NCI-H2081 (cell line): Measurements from ENCODE around the gene TMEM19.

ENCODE experiments used
- DNase-seq, 2 experiments: peaks; one replicate each; lab custom pipeline; 2025; lab: John Stamatoyannopoulos, UW

The TMEM19 gene

DNA sequence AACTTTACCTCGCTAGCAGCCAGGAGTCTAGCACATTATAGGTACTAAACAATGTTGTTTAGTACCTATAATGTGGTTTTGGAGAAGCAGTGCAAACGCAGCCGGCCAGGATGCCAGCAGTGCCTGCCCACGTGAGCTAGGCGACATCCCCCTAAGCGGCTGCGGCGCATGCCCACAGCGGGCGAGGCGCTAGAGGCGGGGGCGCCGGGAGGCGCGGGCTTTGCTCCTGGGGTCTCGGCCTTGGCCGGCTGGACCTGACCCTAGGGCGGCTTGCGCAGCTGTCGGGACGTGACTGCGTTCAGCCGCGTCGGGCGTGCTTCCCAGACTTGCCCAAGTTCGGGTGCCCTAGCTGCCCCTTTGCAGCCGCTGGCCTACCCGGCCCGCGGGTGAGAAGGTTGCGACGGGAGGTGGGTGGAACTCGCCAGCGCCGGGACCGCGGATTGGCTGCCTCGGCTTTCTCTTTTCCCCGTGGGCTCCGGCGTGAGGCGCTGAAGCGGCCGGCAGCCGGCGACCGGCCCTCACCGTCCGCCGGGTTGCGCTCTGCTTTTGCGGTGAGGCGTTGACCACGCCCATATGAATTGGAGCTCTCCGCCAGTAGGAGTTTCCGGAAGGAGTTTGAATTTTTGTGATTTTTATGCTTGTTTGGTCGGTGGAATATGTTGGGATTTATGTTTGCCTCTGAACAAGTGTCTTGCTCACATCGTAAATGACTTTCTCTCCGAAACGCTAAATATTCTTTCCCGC is at the start of gene TMEM19:
Gene TMEM19, plus strand, starts transcription at position 169 of the 744 bp plus-strand sequence. CDS start 599 bp downstream, outside the sequence.
- DNase-seq = peak; percentile 87 to 91

DNA sequence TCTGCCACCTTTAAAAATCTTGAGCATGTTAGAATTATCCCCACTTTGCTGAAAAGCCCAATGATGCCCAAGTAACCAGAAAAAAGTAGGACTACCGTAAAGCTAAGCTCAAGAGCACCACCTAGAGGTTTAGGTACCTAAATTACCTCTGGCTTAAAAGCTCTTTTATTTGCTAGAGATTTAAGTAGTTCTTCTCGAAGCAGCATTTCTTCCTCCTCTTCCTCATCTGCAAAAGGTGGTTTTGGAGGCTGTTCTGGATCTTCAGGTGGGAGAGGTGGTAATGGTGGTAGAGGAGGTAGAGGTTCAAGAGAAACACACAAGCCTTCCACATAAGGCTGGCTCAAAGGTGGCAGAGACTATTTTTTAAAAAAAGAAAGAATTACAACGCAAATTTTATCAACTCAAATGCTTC is 49.2 kb upstream of the TMEM19 start:
- peak; percentile 70 to 77 for DNase-seq

- no peak for DNase-seq
These were observed 47.4 kb upstream of the TMEM19 start for GRCh38 chr12:71638499-71638898.

- DNase-seq = no peak
These were observed 46.5 kb upstream of the TMEM19 start for GRCh38 chr12:71639341-71639760.

GRCh38 chr12:71640316-71640715 is 45.6 kb upstream of the TMEM19 start:
- DNase-seq = no peak

GRCh38 chr12:71641390-71641789 is 44.5 kb upstream of the TMEM19 start:
- DNase-seq = no peak

GRCh38 chr12:71642264-71642663 is 43.6 kb upstream of the TMEM19 start:
- DNase-seq = no peak

DNA sequence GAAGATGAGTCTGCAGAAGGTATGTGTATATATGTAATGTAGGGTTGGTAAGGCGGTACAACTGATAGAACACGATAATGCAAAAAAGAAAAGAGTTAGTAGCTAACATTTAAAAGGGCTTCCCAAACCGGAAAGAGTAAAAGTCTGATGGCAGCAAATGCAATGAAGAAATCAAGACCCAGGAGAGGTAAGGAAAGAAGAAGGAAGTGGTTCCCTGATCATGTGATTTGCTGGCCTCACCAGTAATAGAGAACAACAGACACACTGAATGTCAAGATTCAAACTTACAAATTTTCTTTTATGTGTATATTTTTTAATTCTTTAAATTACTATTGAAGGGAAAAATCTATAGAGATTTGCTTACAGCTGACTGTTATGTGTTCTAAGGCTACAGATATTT is 40.6 kb upstream of the TMEM19 start:
- no peak for DNase-seq

- no peak for DNase-seq
These were observed 39.4 kb upstream of the TMEM19 start for GRCh38 chr12:71646512-71646911.

GRCh38 chr12:71648537-71648936 is 37.3 kb upstream of the TMEM19 start:
- DNase-seq = no peak

DNA sequence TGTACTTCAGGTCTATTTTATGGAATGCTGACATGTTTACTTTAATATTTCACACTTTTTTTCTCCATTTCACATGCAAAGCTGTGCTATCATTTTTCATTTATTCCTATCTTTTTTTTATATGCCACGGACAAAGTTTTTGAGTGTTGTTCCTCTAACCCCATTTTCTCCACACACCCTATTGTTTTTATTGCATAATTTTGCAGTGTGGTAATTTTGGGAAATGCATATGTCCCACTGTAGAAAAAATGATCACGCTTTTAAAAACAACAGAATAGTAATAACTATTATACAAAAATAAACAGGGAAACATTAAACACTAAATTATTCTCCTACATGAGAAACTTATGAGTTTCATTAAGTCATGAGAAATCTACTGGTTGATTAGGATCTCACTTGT is 36.5 kb upstream of the TMEM19 start:
- no peak for DNase-seq

DNA sequence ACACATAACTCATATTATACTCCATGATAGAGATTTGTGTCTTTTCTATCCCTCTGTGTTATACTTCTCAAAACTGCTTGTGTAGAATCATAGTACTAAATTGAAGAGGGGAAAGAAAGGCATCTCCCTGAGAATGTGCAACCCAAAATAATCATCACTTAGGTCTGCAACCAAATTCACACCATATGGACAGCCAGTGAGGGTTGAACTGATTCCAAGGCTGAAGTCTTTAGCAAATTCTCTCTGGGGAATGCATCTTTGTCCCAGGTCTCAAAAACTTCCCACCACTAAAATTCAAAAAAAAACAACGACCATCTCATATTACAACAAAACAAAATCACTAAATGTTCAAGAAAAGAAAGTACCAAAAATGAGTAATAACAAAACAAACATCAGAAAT is 33.2 kb upstream of the TMEM19 start:
- DNase-seq = no peak

GRCh38 chr12:71653137-71653536 is 32.7 kb upstream of the TMEM19 start:
- DNase-seq = no peak

DNA sequence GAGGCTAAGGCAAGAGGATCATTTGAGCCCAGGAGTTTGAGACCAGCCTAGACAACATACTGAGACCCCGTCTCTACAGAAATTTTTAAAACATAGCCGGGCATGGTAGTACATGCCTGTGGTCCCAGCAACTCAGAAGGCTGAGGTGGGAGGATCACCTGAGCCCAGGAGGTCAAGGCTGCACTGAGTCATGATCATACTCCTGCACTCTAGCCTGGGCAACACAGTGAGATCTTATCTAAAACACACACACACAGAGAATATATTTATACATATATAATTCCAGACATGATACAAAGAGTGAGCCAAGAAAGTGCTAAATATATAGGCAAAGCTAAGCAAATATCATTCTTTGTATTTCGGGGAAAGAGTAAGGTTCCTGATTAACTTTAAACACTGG is 31.7 kb upstream of the TMEM19 start:
- no peak for DNase-seq

- DNase-seq = no peak
These were observed 30.4 kb upstream of the TMEM19 start for GRCh38 chr12:71655495-71655894.

DNA sequence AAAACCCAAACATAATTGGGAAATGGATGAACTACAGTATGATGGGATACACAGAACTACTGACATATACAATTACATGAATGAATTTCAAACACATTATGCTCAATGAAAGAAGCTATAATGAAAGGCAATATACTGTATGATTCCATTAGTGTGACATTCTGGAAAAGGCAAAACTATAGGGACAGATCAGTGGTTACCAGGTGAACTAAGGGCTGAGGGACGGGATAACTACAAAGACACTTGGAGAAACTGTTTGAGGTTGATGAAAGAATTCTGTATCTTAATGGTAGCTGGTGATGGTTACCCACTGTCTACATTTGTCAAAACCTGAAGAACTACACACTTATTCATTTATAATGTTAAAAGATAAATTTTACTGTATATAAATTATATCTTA is 30.0 kb upstream of the TMEM19 start:
- no peak for DNase-seq

DNA sequence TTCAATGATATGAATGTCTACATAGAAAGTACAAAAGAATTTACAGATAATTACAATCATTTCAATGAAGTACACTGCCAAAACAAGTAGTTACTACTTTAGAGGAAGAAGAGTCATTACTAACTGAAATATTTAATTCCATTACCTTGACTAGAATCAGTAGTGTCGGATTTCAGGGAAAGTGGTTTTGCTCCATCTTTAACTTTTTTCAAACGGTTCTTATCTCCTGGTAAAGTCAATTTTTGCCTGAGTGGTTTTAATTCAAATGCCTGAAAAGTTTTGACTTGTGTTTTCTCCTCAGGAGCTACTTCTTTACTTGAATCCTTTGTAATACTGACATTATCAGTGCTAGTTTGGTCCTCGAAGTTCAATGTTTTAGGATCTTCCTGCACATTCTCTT is 29.1 kb upstream of the TMEM19 start:
- no peak for DNase-seq

GRCh38 chr12:71661977-71662530 is 23.8 kb upstream of the TMEM19 start:
- no peak for DNase-seq

DNA sequence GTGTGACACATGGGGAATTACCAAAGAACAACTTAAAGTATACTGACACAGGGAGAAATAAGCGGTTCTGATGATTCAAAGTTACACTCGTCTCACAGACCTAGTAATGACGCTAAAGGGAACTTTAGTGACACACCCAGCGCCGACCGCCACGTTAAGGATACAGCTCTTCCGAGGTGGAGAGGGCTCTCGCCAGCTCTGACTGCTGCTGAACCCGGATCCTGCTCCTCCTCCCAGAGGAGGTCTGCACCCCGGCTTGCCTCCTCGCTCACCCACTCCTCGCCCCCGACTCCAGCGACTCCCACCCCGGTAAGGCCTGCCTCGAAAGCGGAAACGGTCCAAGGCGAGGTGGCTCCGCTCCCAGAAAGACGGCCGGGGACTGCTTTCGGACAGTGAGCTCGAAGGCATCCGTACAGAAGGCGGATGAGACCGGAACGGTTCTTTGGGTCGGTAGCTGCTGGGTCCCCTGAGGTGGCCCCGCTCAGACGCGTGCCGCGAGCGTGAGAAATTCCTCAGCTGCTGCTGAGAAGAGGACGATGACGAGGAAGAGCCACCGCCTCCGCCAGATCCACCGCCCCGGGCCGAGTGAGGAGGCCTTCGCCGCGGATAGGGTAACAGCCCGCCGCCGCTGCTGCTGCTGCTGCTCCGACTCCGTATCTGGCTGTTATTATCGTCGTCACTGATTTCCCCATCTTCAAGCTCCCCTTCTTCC is 22.9 kb upstream of the TMEM19 start:
- peak; percentile 20 to 66 for DNase-seq

GRCh38 chr12:71663561-71664410 is 22.1 kb upstream of the TMEM19 start, which contains the start of the genes THAP2 and ZFC3H1:
TSS of gene THAP2 (plus strand) at chr12:71664301. CDS start at chr12:71664510, 209 bp downstream.
TSS of gene ZFC3H1 (minus strand) at chr12:71663848. CDS start at chr12:71663610, 238 bp downstream.
- DNase-seq = peak; percentile 97 to 100

DNA sequence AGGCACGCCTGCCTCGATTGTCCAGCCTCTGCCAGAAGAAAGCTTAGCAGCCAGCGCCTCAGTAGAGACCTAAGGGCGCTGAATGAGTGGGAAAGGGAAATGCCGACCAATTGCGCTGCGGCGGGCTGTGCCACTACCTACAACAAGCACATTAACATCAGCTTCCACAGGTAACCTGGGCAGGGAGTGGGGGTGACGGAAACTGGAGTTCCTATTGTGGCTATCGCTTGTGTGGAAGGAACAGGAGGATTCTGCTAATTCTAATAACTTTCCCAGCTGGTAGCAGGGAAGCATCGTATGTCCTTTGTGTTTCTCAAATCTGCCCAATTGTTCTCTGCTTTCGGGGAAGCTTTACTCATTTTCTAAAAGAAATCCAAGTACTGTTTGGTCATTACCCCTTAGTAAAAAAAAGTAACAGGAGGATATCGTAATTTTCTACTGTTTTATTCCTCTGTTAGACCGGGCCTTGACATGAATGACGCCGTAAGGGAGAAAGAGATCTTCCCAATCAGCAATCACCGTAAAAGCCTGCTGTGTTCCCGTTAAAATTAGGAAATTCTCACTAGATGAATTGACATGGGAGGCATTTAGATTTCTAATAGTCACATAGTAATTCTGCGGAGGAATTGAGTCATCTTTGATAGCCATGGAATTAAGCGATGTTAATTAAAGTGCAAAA is 21.3 kb upstream of the TMEM19 start:
- DNase-seq = peak in 1 of 2 experiments; percentile 73
